H9 (cell line): ENCODE measurements around the gene CYSLTR2. TPM values are rescaled to one million over a fixed set of nuclear protein-coding genes. Genes with fewer than 3 reads are reported as not detected.

Source experiments
- DNase-seq: peaks from one replicate; pipeline ENCODE4 v3.0.0-alpha.2; 2017
- H2AFZ ChIP-seq: one replicate; pipeline ENCODE4 v1.6.1; 2013; ENCODE audit warnings: mild to moderate bottlenecking, low read length, control low read depth, moderate library complexity
- H2AK5ac ChIP-seq: 2 replicates; pipeline ENCODE4 v1.6.1; 2013; ENCODE audit warnings: low read length, control low read depth, mixed read lengths; ENCODE audit not compliant: insufficient read length
- H2BK120ac ChIP-seq: one replicate; pipeline ENCODE4 v1.6.1; 2013; ENCODE audit warnings: low read depth, mild to moderate bottlenecking, low read length, control low read depth, inconsistent platforms; ENCODE audit not compliant: poor library complexity, severe bottlenecking
- H2BK12ac ChIP-seq: 2 replicates; pipeline ENCODE4 v1.6.1; 2013; ENCODE audit warnings: low read length, control low read depth, mixed read lengths, low read depth; ENCODE audit not compliant: insufficient read length
- H2BK15ac ChIP-seq: 2 replicates; pipeline ENCODE4 v1.6.1; 2013; ENCODE audit warnings: low read depth, low read length, control low read depth
- H2BK20ac ChIP-seq: one replicate; pipeline ENCODE4 v1.6.1; 2013; ENCODE audit warnings: low read depth, mild to moderate bottlenecking, low read length, control low read depth, inconsistent platforms; ENCODE audit not compliant: poor library complexity, severe bottlenecking
- H2BK5ac ChIP-seq: 2 replicates; pipeline ENCODE4 v1.6.1; 2013; ENCODE audit warnings: low read length, control low read depth, mixed read lengths; ENCODE audit not compliant: insufficient read length
- H3K14ac ChIP-seq: 2 replicates; pipeline ENCODE4 v1.6.1; 2013; ENCODE audit warnings: low read length, control low read depth; ENCODE audit not compliant: insufficient read depth
- H3K18ac ChIP-seq: 2 replicates; pipeline ENCODE4 v1.6.1; 2013; ENCODE audit warnings: low read depth, mild to moderate bottlenecking, mixed read lengths, low read length, control low read depth; ENCODE audit not compliant: insufficient read length
- H3K23ac ChIP-seq: 2 replicates; pipeline ENCODE4 v1.6.1; 2013; ENCODE audit warnings: low read length, control low read depth, mixed read lengths, low read depth; ENCODE audit not compliant: insufficient read length
- H3K23me2 ChIP-seq: 2 replicates; pipeline ENCODE4 v1.6.1; 2013; ENCODE audit warnings: low read depth, mild to moderate bottlenecking, mixed read lengths, low read length, control low read depth; ENCODE audit not compliant: insufficient read length, poor library complexity, severe bottlenecking
- H3K27ac ChIP-seq: 2 replicates; pipeline ENCODE4 v1.5.1; 2013; ENCODE audit warnings: low read length, control low read depth, mixed read lengths, low read depth; ENCODE audit not compliant: insufficient read length
- H3K27me3 ChIP-seq: 2 replicates; pipeline ENCODE4 v1.6.1; 2013; ENCODE audit warnings: low read length, control low read depth, inconsistent platforms; ENCODE audit not compliant: insufficient read depth
- H3K4ac ChIP-seq: 2 replicates; pipeline ENCODE4 v1.6.1; 2013; ENCODE audit warnings: low read depth, mild to moderate bottlenecking, control low read depth, inconsistent platforms, low read length, moderate library complexity
- H3K4me1 ChIP-seq: 2 replicates; pipeline ENCODE4 v1.6.1; 2013; ENCODE audit warnings: low read length, control low read depth, inconsistent platforms; ENCODE audit not compliant: insufficient read depth
- H3K4me2 ChIP-seq: 2 replicates; pipeline ENCODE4 v1.6.1; 2013; ENCODE audit warnings: low read length, control low read depth, mixed read lengths; ENCODE audit not compliant: insufficient read length, insufficient read depth
- H3K56ac ChIP-seq: 2 replicates; pipeline ENCODE4 v1.6.1; 2013; ENCODE audit warnings: low read depth, mild to moderate bottlenecking, mixed read lengths, low read length, control low read depth; ENCODE audit not compliant: insufficient read length
- H3K79me1 ChIP-seq: 2 replicates; pipeline ENCODE4 v1.6.1; 2013; ENCODE audit warnings: low read depth, mild to moderate bottlenecking, moderate library complexity, low read length, control low read depth, inconsistent platforms; ENCODE audit not compliant: insufficient read depth, poor library complexity, severe bottlenecking
- H3K79me2 ChIP-seq: 2 replicates; pipeline ENCODE4 v1.6.1; 2013; ENCODE audit warnings: low read length, control low read depth, inconsistent platforms; ENCODE audit not compliant: insufficient read depth
- H3K9ac ChIP-seq: 2 replicates; pipeline ENCODE4 v1.6.1; 2013; ENCODE audit warnings: low read length, control low read depth, mixed read lengths; ENCODE audit not compliant: insufficient read length; ENCODE audit errors: extremely low read depth
- H3K9me3 ChIP-seq: one replicate; pipeline ENCODE4 v1.6.1; 2013; ENCODE audit warnings: low read depth, low read length, inconsistent platforms; ENCODE audit not compliant: control insufficient read depth
- H3T11ph ChIP-seq: one replicate; pipeline ENCODE4 v1.6.1; 2013; ENCODE audit warnings: mild to moderate bottlenecking, low read length, control low read depth, inconsistent platforms
- H4K20me1 ChIP-seq: one replicate; pipeline ENCODE4 v1.6.1; 2013; ENCODE audit not compliant: control insufficient read depth, insufficient read length, insufficient read depth
- H4K5ac ChIP-seq: 2 replicates; pipeline ENCODE4 v1.6.1; 2013; ENCODE audit warnings: low read depth, mild to moderate bottlenecking, mixed read lengths, low read length, control low read depth; ENCODE audit not compliant: insufficient read length
- H4K8ac ChIP-seq: replicated peaks from 2 replicates; pipeline ENCODE4 v1.6.1; 2013; ENCODE audit warnings: low read length, control low read depth, mixed read lengths, low read depth; ENCODE audit not compliant: insufficient read length
- H4K91ac ChIP-seq: 2 replicates; pipeline ENCODE4 v1.6.1; 2013; ENCODE audit warnings: low read depth, mild to moderate bottlenecking, moderate library complexity, mixed read lengths, low read length, control low read depth; ENCODE audit not compliant: insufficient read length
- H3K27ac Mint-ChIP-seq, 3 experiments: 2 replicates in 2 of 3; 3 replicates in 1 of 3; pipeline ENCODE4 v1.8.0; 2020 to 2021; ENCODE audit warnings: mixed read lengths in 3 of 3, mild to moderate bottlenecking in 1 of 3, moderate library complexity in 1 of 3
- H3K27me3 Mint-ChIP-seq: 2 replicates; pipeline ENCODE4 v1.8.0; 2021; ENCODE audit warnings: low read depth, mild to moderate bottlenecking, moderate library complexity, mixed read lengths
- H3K36me3 Mint-ChIP-seq, 3 experiments: 2 replicates in 2 of 3; 3 replicates in 1 of 3; pipeline ENCODE4 v1.8.0; 2020 to 2021; ENCODE audit warnings: low read depth in 3 of 3, mixed read lengths in 3 of 3; ENCODE audit not compliant: insufficient read depth in 1 of 3
- H3K4me1 Mint-ChIP-seq, 2 experiments: 2 replicates each; pipeline ENCODE4 v1.8.0; 2020; ENCODE audit warnings: mixed read lengths in 2 of 2
- H3K4me3 Mint-ChIP-seq, 2 experiments: 2 replicates in 1 of 2; 3 replicates in 1 of 2; pipeline ENCODE4 v1.8.0; 2020 to 2021; ENCODE audit warnings: mild to moderate bottlenecking in 2 of 2, mixed read lengths in 2 of 2, moderate library complexity in 1 of 2
- H3K9me3 Mint-ChIP-seq, 2 experiments: 2 replicates in 1 of 2; 3 replicates in 1 of 2; pipeline ENCODE4 v1.8.0; 2020; ENCODE audit warnings: mild to moderate bottlenecking in 2 of 2, mixed read lengths in 2 of 2, moderate library complexity in 1 of 2
- CTCF ChIP-seq: fragments of 200-600 bp; sonication (generic); conservative IDR thresholded peaks from 3 replicates; pipeline ENCODE4 v1.8.0; 2021; ENCODE audit warnings: antibody characterized with exemption, mild to moderate bottlenecking
- WGBS: extraction: QIAGEN DNeasy Blood & Tissue Kit; methylation state at CpG from one replicate; pipeline ENCODE4 v1.1.7; 2013; ENCODE audit warnings: missing lambda C conversion rate, low lambda C conversion rate, mixed read lengths; ENCODE audit not compliant: insufficient read length; ENCODE audit errors: extremely low coverage; 5-methylcytosine and 5-hydroxymethylcytosine counted together
- total RNA-seq: library from RNA; stranded (reverse); gene quantifications from 2 replicates; pipeline ENCODE4 v1.2.1, GENCODE V29; 2021

Gene CYSLTR2
- total RNA-seq, 1 experiment from 2014 or later = not detected

GRCh38 chr13:48660361-48661076 lies 6.8 kb downstream of the CYSLTR2 start:
- Histone ChIP-seq H3K4me1 (no peaks in the 10 kb centered on the region), H2AFZ (no peak overlapping the region), H2BK12ac (no peak overlapping the region), H2BK120ac (no peak overlapping the region), H3K79me2 (no peaks in the 10 kb centered on the region), H2BK5ac (no peak overlapping the region), H3K27me3 (no peaks in the 10 kb centered on the region), H3K27ac (no peak overlapping the region), H4K91ac (no peak overlapping the region), H3K9me3 (no peaks in the 10 kb centered on the region), H3K9ac (no peak overlapping the region), H3K4me2 (no peak overlapping the region), H3K23me2 (no peaks in the 10 kb centered on the region), H2BK15ac (no peak overlapping the region), H3T11ph (no peak overlapping the region), H4K8ac (no peak overlapping the region), H3K14ac (no peak overlapping the region), H3K56ac (no peak overlapping the region), H3K23ac (no peak overlapping the region), H2AK5ac (no peak overlapping the region), H2BK20ac (no peak overlapping the region), H4K20me1 (no peaks in the 10 kb centered on the region), H3K18ac (no peak overlapping the region), H4K5ac (no peak overlapping the region), H3K4ac (no peak overlapping the region), H3K79me1 (no peaks in the 10 kb centered on the region)
- no peaks in the 10 kb centered on the region for H3K36me3 Mint-ChIP-seq
- no peaks in the 10 kb centered on the region for H3K4me1 Mint-ChIP-seq
- DNase-seq = no peak
- no peaks in the 10 kb centered on the region; a peak in 1 of 5 replicates for H3K9me3 Mint-ChIP-seq
- WGBS = no CpG with 5 or more reads among the region's 4 CpGs
- TF ChIP-seq CTCF = no peak
- no peak overlapping the region for H3K4me3 Mint-ChIP-seq
- no peak overlapping the region for H3K27ac Mint-ChIP-seq
- no peaks in the 10 kb centered on the region; the same call in 1 of the 2 replicates for H3K27me3 Mint-ChIP-seq
